Measurements from ENCODE around the gene KNDC1.

DNA sequence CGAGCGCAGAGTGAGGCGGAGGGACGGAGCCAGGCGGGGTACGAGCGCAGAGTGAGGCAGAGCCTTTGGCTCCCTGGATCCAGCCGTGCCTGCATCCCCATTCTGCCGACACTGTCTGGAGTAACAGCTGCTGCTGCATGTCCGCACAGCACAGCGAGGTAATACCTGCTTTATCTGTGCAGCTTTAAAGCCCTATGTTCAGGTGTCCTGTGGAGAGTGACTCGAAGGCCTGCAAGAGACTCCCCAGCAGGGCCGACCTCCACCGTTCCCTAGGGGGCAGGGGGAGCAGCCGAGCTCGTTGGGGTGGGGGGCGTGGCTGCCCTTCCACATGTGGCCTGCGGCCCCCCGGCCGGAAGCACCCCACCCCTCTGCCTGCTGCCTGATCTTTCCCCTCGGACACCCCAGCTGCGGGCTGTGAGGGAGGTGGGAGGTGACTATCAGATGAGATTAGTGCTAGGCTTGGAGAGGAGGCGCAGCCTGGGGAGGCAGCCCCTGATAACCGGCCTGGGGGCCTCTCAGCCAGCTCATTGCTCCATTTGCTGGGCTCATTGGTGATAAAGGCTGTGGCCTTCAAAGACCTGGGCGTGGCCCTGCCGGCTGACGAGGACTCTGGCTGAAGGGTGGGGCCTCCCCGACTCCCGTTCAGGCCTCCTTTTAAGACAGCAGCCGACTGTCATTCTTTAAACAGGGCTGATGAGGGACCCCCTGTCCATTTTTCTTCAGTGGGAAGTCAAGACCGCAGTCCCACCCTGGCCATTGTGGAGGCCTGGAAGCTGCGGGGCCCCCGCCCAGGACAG is 85.6 kb downstream of the KNDC1 start:
- TF ChIP-seq POLR2A (IDR thresholded peaks at IDR 0.05; ENCODE audit: extremely low read depth, insufficient read length) (no peak), MYC (IDR thresholded peaks at IDR 0.05; ENCODE audit: low read depth, low read length) (peak; percentile 71)
- TF ChIP-seq, protein P1, sequence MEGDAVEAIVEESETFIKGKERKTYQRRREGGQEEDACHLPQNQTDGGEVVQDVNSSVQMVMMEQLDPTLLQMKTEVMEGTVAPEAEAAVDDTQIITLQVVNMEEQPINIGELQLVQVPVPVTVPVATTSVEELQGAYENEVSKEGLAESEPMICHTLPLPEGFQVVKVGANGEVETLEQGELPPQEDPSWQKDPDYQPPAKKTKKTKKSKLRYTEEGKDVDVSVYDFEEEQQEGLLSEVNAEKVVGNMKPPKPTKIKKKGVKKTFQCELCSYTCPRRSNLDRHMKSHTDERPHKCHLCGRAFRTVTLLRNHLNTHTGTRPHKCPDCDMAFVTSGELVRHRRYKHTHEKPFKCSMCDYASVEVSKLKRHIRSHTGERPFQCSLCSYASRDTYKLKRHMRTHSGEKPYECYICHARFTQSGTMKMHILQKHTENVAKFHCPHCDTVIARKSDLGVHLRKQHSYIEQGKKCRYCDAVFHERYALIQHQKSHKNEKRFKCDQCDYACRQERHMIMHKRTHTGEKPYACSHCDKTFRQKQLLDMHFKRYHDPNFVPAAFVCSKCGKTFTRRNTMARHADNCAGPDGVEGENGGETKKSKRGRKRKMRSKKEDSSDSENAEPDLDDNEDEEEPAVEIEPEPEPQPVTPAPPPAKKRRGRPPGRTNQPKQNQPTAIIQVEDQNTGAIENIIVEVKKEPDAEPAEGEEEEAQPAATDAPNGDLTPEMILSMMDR (IDR thresholded peaks at IDR 0.05; ENCODE audit: low read depth, low read length), result no peak
- TF ChIP-seq, protein P2, sequence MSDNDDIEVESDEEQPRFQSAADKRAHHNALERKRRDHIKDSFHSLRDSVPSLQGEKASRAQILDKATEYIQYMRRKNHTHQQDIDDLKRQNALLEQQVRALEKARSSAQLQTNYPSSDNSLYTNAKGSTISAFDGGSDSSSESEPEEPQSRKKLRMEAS (IDR thresholded peaks at IDR 0.05; ENCODE audit: low read depth, low read length), result peak; percentile 66

Data from NB4 (cell line).